ENCODE measurements around the gene DMKN.

GRCh38 chr19:35454663-35455062 lies 58.8 kb downstream of the DMKN start:
- TF ChIP-seq CTCF (conservative IDR thresholded peaks at IDR 0.05; ENCODE audit: low read length) = no peak
- no peak for TF ChIP-seq EZH2phosphoT487 (IDR thresholded peaks at IDR 0.05; ENCODE audit: borderline replicate concordance)
